ENCODE measurements around the gene ATP5PF.
"Not testable (repeated sequence)": the region's sequence is repeated elsewhere in the genome, so short reads cannot be mapped to it uniquely, and the experiment has no call there.

Gene ATP5PF

DNA sequence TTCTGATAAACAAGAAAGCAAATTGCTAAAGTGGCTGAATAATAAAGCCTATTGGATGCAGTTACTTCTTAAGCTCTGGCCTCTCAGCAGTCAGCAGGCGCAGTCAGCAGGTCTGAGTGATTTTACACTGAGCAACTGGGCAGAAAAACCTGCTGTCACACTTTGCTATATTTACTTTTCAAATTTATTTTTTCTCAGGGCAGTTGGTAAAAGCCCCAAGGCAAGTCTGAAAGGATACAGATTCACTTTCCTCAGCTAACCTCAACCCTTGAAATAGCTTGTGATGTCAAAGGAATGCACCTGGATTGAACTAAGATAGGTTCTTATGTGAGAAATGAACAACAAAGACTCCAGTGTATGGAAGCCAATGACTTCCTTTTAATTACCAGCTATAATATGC is 34.0 kb downstream of the ATP5PF start:
- H3K4me3 ChIP-seq (replicated peaks; ENCODE audit: low read depth, low read length), result no peak overlapping the region
- no peak for DNase-seq (ENCODE audit: extremely low read depth, insufficient read length)
- no peaks in the 10 kb centered on the region for H3K36me3 ChIP-seq (ENCODE audit: control insufficient read depth, insufficient read depth, low read length)
- TF ChIP-seq, protein P1, sequence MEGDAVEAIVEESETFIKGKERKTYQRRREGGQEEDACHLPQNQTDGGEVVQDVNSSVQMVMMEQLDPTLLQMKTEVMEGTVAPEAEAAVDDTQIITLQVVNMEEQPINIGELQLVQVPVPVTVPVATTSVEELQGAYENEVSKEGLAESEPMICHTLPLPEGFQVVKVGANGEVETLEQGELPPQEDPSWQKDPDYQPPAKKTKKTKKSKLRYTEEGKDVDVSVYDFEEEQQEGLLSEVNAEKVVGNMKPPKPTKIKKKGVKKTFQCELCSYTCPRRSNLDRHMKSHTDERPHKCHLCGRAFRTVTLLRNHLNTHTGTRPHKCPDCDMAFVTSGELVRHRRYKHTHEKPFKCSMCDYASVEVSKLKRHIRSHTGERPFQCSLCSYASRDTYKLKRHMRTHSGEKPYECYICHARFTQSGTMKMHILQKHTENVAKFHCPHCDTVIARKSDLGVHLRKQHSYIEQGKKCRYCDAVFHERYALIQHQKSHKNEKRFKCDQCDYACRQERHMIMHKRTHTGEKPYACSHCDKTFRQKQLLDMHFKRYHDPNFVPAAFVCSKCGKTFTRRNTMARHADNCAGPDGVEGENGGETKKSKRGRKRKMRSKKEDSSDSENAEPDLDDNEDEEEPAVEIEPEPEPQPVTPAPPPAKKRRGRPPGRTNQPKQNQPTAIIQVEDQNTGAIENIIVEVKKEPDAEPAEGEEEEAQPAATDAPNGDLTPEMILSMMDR (IDR thresholded peaks at IDR 0.05; ENCODE audit: insufficient read depth, low read length, poor library complexity, severe bottlenecking), result no peak
- no peaks in the 10 kb centered on the region for H3K27me3 ChIP-seq (replicated peaks; ENCODE audit: control insufficient read depth, insufficient read depth, low read length)

DNA sequence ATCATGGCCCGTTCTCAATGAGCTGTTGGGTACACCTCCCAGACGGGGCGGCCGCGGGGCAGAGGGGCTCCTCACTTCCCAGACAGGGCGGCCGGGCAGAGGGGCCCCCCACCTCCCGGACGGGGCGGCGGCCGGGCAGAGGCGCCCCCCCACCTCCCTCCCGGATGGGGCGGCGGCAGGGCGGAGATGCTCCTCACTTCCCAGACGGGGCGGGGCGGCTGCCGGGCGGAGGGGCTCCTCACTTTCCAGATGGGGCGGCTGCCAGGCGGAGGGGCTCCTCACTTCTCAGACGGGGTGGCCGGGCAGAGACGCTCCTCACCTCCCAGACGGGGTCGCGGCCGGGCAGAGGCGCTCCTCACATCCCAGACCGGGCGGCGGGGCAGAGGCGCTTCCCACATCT is 39.2 kb downstream of the ATP5PF start:
- not testable (repeated sequence) for DNase-seq (ENCODE audit: extremely low read depth, insufficient read length); H3K36me3 ChIP-seq (ENCODE audit: control insufficient read depth, insufficient read depth, low read length); H3K27me3 ChIP-seq (replicated peaks; ENCODE audit: control insufficient read depth, insufficient read depth, low read length); H3K4me3 ChIP-seq (replicated peaks; ENCODE audit: low read depth, low read length)

DNA sequence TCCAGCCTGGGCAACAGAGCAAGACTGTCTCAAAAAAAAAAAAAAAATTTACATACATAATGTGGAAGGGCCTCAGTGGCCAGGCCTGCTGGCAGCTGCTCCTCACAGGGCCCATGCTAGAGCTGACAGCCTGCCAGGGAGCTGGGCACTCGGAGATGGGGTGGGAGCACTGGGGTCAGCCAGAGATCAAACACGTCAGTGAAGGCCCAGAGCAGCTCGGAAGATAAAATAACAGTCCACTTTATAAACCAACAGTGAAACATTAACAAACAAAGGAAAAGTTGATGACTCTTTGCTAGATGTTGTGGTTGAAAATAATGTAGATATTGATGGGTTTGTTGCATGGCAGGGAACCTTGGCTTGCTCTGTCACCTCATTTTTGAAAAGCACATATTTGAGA is 42.7 kb downstream of the ATP5PF start:
- H3K4me3 ChIP-seq (replicated peaks; ENCODE audit: low read depth, low read length), result no peak overlapping the region
- no peak for DNase-seq (ENCODE audit: extremely low read depth, insufficient read length)
- no peaks in the 10 kb centered on the region for H3K36me3 ChIP-seq (ENCODE audit: control insufficient read depth, insufficient read depth, low read length)
- H3K27me3 ChIP-seq (replicated peaks; ENCODE audit: control insufficient read depth, insufficient read depth, low read length), result no peaks in the 10 kb centered on the region
- TF ChIP-seq, protein P1 (IDR thresholded peaks at IDR 0.05; ENCODE audit: insufficient read depth, low read length, poor library complexity, severe bottlenecking), result no peak

DNA sequence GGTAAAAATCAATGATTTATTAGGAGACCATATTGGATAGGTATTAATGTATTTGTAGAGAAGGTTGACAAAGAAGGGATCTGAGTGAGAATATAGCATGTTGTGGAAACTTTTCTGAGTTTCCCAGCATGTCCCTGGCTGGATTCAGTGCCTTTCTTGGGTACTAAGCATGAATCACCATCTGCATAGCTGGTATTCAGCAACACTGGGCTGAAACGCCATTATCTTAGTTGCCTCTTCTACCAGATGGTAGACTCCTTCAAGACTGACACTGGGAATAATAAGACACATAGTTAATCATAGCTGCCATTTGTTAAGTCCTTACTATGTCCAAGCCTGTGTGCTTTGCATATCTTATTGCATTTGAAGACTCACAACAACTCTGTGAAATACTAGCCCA is 45.5 kb downstream of the ATP5PF start:
- no peak for DNase-seq (ENCODE audit: extremely low read depth, insufficient read length)
- H3K4me3 ChIP-seq (replicated peaks; ENCODE audit: low read depth, low read length), result no peak overlapping the region
- no peaks in the 10 kb centered on the region for H3K36me3 ChIP-seq (ENCODE audit: control insufficient read depth, insufficient read depth, low read length)
- TF ChIP-seq, protein P1 (IDR thresholded peaks at IDR 0.05; ENCODE audit: insufficient read depth, low read length, poor library complexity, severe bottlenecking), result no peak
- H3K27me3 ChIP-seq (replicated peaks; ENCODE audit: control insufficient read depth, insufficient read depth, low read length), result no peaks in the 10 kb centered on the region

DNA sequence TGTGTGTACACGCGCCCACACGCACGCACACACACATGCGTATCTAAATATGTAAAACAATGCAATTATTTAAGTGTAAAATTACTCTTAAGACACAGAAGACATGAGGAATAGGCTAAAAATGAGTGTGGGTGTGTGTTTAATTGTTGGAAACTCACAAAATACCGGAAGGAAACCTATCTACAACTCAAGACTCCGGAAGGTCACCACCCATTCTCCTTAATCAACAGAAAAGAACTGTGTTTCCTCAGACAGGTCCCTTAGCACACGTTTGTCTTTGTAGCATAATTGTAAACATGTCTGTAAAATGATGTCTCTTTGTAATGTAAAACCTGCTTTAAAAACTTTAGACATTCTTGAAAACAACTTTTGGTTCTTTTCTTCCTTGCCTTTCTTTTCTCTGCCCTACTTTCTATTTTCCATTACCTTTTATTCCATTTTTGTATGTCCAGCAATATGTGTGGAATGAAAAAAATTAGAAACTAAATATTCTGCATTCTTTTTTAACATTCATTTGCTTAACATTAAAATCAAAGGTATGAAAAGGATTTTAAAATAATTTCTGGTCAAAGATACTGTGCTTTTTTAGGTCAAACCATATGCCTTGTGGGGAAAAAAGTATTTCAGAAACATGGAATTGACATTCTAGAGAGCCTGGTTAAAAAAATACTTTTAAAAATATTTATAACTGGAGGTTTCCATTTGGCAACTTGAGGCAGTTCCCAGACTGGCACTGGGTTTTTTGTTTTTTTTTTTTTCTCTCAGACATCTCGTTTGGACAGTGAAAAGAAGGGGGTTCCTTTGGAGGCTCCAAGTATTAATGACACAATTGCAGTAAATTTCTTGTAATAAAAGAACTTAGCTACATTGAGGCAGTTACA is 46.2 kb downstream of the ATP5PF start:
- DNase-seq (ENCODE audit: extremely low read depth, insufficient read length), result no peak
- H3K27me3 ChIP-seq (replicated peaks; ENCODE audit: control insufficient read depth, insufficient read depth, low read length), result no peaks in the 10 kb centered on the region
- TF ChIP-seq, protein P1 (IDR thresholded peaks at IDR 0.05; ENCODE audit: insufficient read depth, low read length, poor library complexity, severe bottlenecking), result no peak
- no peaks in the 10 kb centered on the region for H3K36me3 ChIP-seq (ENCODE audit: control insufficient read depth, insufficient read depth, low read length)
- no peak overlapping the region for H3K4me3 ChIP-seq (replicated peaks; ENCODE audit: low read depth, low read length)

DNA sequence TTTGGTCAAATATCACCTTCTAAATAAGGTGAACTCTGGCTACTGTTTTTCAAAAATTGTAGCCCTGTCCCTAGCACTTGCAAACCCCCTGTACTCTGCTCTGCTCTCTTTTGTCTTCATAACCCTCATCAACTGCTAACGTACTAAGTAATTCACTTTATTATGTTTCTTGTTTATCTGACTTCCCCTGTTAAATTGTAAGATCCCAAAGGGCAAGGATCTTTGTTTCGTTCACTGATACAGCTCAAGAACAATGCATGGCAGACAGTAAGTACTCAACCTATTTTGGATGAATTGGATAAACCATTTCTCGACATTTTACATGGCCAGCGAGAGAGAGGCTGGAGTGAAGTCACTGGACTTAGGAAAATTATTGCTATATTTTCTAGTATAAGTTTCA is 46.9 kb downstream of the ATP5PF start:
- Histone ChIP-seq H3K27me3 (replicated peaks; ENCODE audit: control insufficient read depth, insufficient read depth, low read length) (no peaks in the 10 kb centered on the region), H3K36me3 (ENCODE audit: control insufficient read depth, insufficient read depth, low read length) (no peaks in the 10 kb centered on the region), H3K4me3 (replicated peaks; ENCODE audit: low read depth, low read length) (no peak overlapping the region)
- TF ChIP-seq, protein P1 (IDR thresholded peaks at IDR 0.05; ENCODE audit: insufficient read depth, low read length, poor library complexity, severe bottlenecking), result no peak
- no peak for DNase-seq (ENCODE audit: extremely low read depth, insufficient read length)

All from GM06990 (cell line).